Gastroesophageal sphincter (tissue), 3 donors: Measurements from ENCODE around the gene OXCT1.

ENCODE experiments used
- POLR2A ChIP-seq, 2 donors: fragments of 450-650 bp; IDR thresholded peaks; one replicate each; pipeline ENCODE4 v1.6.1; 2017; ENCODE audit warnings: antibody characterized with exemption in 2 of 2, mild to moderate bottlenecking in 2 of 2, moderate library complexity in 1 of 2
- TF ChIP-seq, protein P1 (sequence below), 4 experiments: fragments of 200-600 bp in 2 of 4; fragments of 450-650 bp in 2 of 4; sonication (generic) in 1 of 4; IDR thresholded peaks; one replicate each; pipeline ENCODE4 v1.5.1; 2017 to 2019; ENCODE audit warnings: antibody characterized with exemption in 4 of 4, mild to moderate bottlenecking in 2 of 4, moderate library complexity in 2 of 4

DNA sequence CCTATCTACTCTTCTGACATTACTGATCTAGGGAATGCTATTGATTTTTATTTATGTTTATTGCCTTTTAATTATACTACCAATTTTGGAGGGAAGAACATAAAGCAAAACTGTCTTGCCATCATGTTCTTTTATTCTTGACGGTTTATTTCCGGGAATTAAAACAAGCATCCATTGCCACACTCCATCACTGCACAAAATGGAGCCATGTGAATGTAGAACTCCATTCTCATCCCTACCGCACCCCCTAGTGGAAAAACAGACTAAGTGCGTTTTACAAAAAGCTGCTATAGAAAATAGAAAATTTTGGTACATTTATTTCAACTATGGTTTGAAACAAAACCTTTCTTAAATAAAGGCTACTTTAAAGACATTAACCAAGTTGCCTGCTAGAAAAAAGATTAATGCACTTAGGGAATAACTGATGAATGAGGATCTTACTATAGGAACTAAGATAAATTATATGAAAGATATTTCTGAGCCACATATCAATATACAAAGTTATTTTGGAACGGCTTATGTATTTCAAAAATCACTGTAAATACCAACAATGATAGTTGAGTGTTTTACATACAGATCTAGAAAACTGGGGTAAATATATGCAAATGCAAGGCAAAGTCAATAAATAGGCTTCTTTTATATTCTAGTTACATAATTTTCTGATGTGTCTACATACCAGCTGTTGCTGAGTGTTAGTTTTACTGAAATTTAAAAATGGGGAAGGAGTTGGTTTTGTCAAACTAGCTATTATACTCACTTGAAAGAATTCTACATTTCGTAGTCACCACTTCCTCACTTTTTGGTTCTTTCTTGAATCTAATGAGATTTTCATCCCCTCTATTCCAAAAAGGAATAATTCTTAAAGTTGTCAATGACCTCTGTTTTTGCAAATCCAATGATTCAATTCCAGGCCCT, 26.5 kb downstream of the OXCT1 start:
- TF ChIP-seq, protein P1, sequence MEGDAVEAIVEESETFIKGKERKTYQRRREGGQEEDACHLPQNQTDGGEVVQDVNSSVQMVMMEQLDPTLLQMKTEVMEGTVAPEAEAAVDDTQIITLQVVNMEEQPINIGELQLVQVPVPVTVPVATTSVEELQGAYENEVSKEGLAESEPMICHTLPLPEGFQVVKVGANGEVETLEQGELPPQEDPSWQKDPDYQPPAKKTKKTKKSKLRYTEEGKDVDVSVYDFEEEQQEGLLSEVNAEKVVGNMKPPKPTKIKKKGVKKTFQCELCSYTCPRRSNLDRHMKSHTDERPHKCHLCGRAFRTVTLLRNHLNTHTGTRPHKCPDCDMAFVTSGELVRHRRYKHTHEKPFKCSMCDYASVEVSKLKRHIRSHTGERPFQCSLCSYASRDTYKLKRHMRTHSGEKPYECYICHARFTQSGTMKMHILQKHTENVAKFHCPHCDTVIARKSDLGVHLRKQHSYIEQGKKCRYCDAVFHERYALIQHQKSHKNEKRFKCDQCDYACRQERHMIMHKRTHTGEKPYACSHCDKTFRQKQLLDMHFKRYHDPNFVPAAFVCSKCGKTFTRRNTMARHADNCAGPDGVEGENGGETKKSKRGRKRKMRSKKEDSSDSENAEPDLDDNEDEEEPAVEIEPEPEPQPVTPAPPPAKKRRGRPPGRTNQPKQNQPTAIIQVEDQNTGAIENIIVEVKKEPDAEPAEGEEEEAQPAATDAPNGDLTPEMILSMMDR (IDR thresholded peaks at IDR 0.05), result peak; percentile 66 to 78 (median 72)
- TF ChIP-seq POLR2A (IDR thresholded peaks at IDR 0.05), result no peak
